ENCODE data around the gene AP2A2.

The AP2A2 gene

GRCh38 chr11:1041936-1042608, 116.4 kb downstream of the AP2A2 start:
- in situ Hi-C loops (cut with HindIII; ENCODE audit: low pct_unique_long_range_greater_than_20kb, low sequenced_read_pairs) = no loop called here
- no peak for TF ChIP-seq JUND (IDR thresholded peaks at IDR 0.05; ENCODE audit: low read depth)
- DNase-seq (ENCODE audit: low read depth in 1 of 2, low spot score in 1 of 2) = no peak

- no peak for TF ChIP-seq JUND (IDR thresholded peaks at IDR 0.05; ENCODE audit: low read depth)
- in situ Hi-C loops (cut with HindIII; ENCODE audit: low pct_unique_long_range_greater_than_20kb, low sequenced_read_pairs) = no loop called here
- DNase-seq (ENCODE audit: low read depth in 1 of 2, low spot score in 1 of 2) = no peak
Observed at GRCh38 chr11:1042626-1043562, 117.2 kb downstream of the AP2A2 start.

- no peak for DNase-seq (ENCODE audit: low read depth in 1 of 2, low spot score in 1 of 2)
- in situ Hi-C loops (cut with HindIII; ENCODE audit: low pct_unique_long_range_greater_than_20kb, low sequenced_read_pairs) = no loop called here
- TF ChIP-seq JUND (IDR thresholded peaks at IDR 0.05; ENCODE audit: low read depth) = no peak
Observed at GRCh38 chr11:1043563-1044096, 118.0 kb downstream of the AP2A2 start.

- in situ Hi-C loops (cut with HindIII; ENCODE audit: low pct_unique_long_range_greater_than_20kb, low sequenced_read_pairs) = no loop called here
- no peak for TF ChIP-seq JUND (IDR thresholded peaks at IDR 0.05; ENCODE audit: low read depth)
- DNase-seq (ENCODE audit: low read depth in 1 of 2, low spot score in 1 of 2) = no peak
Observed at GRCh38 chr11:1044160-1044559, 118.5 kb downstream of the AP2A2 start.

- DNase-seq (ENCODE audit: low read depth in 1 of 2, low spot score in 1 of 2) = no peak
- TF ChIP-seq JUND (IDR thresholded peaks at IDR 0.05; ENCODE audit: low read depth) = no peak
- in situ Hi-C loops (cut with HindIII; ENCODE audit: low pct_unique_long_range_greater_than_20kb, low sequenced_read_pairs) = no loop called here
Observed at GRCh38 chr11:1047595-1048156, 122.0 kb downstream of the AP2A2 start.

GRCh38 chr11:1048375-1049070, 122.9 kb downstream of the AP2A2 start:
- DNase-seq (ENCODE audit: low read depth in 1 of 2, low spot score in 1 of 2) = no peak
- in situ Hi-C loops (cut with HindIII; ENCODE audit: low pct_unique_long_range_greater_than_20kb, low sequenced_read_pairs) = no loop called here
- TF ChIP-seq JUND (IDR thresholded peaks at IDR 0.05; ENCODE audit: low read depth) = no peak

- no peak for DNase-seq (ENCODE audit: low read depth in 1 of 2, low spot score in 1 of 2)
- TF ChIP-seq JUND (IDR thresholded peaks at IDR 0.05; ENCODE audit: low read depth) = no peak
- in situ Hi-C loops (cut with HindIII; ENCODE audit: low pct_unique_long_range_greater_than_20kb, low sequenced_read_pairs) = no loop called here
Observed at GRCh38 chr11:1049071-1049405, 123.4 kb downstream of the AP2A2 start.

GRCh38 chr11:1049431-1049891, 123.8 kb downstream of the AP2A2 start:
- no peak for DNase-seq (ENCODE audit: low read depth in 1 of 2, low spot score in 1 of 2)
- TF ChIP-seq JUND (IDR thresholded peaks at IDR 0.05; ENCODE audit: low read depth) = no peak
- in situ Hi-C loops (cut with HindIII; ENCODE audit: low pct_unique_long_range_greater_than_20kb, low sequenced_read_pairs) = no loop called here

GRCh38 chr11:1049911-1050580, 124.4 kb downstream of the AP2A2 start:
- TF ChIP-seq JUND (IDR thresholded peaks at IDR 0.05; ENCODE audit: low read depth) = no peak
- no peak for DNase-seq (ENCODE audit: low read depth in 1 of 2, low spot score in 1 of 2)
- in situ Hi-C loops (cut with HindIII; ENCODE audit: low pct_unique_long_range_greater_than_20kb, low sequenced_read_pairs) = no loop called here

GRCh38 chr11:1050581-1051355, 125.1 kb downstream of the AP2A2 start:
- no peak for TF ChIP-seq JUND (IDR thresholded peaks at IDR 0.05; ENCODE audit: low read depth)
- in situ Hi-C loops (cut with HindIII; ENCODE audit: low pct_unique_long_range_greater_than_20kb, low sequenced_read_pairs) = no loop called here
- peak; percentile 83 to 90 for DNase-seq (ENCODE audit: low read depth in 1 of 2, low spot score in 1 of 2)
